Natural killer cell treated with Interleukin-12 subunit alpha and Interleukin-12 subunit beta and Interleukin-15 and Interleukin-18, amount 100 ng/mL, for 72 hours (primary cell): ENCODE measurements around the gene CLPTM1. TPM values are rescaled to one million over a fixed set of nuclear protein-coding genes. Genes with fewer than 3 reads are reported as not detected.
"Not testable (repeated sequence)": the region's sequence is repeated elsewhere in the genome, so short reads cannot be mapped to it uniquely, and the experiment has no call there.

ENCODE experiments used
- ATAC-seq, 2 donors: fragments of 150-1000 bp; cut with Tn5 transposase in 1 of 2; sonication (Bioruptor Pico), chemical (Tn5 transposase) in 1 of 2; 2 replicates each; pipeline ENCODE4 v1.10.0; 2021
- DNase-seq: peaks from one replicate; pipeline ENCODE4 v3.0.0; 2022; ENCODE audit warnings: low spot score
- H3K27ac Mint-ChIP-seq, 2 donors: 1 replicate in 1 of 2; 2 replicates in 1 of 2; pipeline ENCODE4 v1.8.0; 2022; ENCODE audit warnings: mixed read lengths in 2 of 2, mild to moderate bottlenecking in 1 of 2, moderate library complexity in 1 of 2
- H3K27me3 Mint-ChIP-seq, 2 donors: 1 replicate in 1 of 2; 2 replicates in 1 of 2; pipeline ENCODE4 v1.8.0; 2022; ENCODE audit warnings: mixed read lengths in 2 of 2
- H3K36me3 Mint-ChIP-seq: one replicate; pipeline ENCODE4 v1.8.0; 2022; ENCODE audit warnings: mixed read lengths
- H3K4me1 Mint-ChIP-seq, 2 donors: 1 replicate in 1 of 2; 2 replicates in 1 of 2; pipeline ENCODE4 v1.8.0; 2022; ENCODE audit warnings: low read depth in 2 of 2, mixed read lengths in 2 of 2, mild to moderate bottlenecking in 1 of 2
- H3K4me3 Mint-ChIP-seq: one replicate; pipeline ENCODE4 v1.8.0; 2022; ENCODE audit warnings: mixed read lengths
- H3K9me3 Mint-ChIP-seq: 2 replicates; pipeline ENCODE4 v1.8.0; 2022; ENCODE audit warnings: mixed read lengths
- total RNA-seq, 2 donors: library from RNA; stranded (reverse); gene quantifications; one replicate each; pipeline ENCODE4 v1.2.3, GENCODE V29; 2022

CLPTM1 gene
- 100 to 1,000 TPM in 1 of 2 donors, 10 to 100 TPM in 1; 90.9 to 116 TPM for total RNA-seq

- H3K4me1 Mint-ChIP-seq: peaks cover 41 to 46% of the 10 kb centered on the region in 2 donors
- no peaks in the 10 kb centered on the region for H3K27me3 Mint-ChIP-seq
- peak; percentile 96 to 98 for ATAC-seq
- no peaks in the 10 kb centered on the region for H3K9me3 Mint-ChIP-seq
- peak within 1 kb of the TSS; percentile 96 for H3K27ac Mint-ChIP-seq
- no peaks in the 10 kb centered on the region for H3K36me3 Mint-ChIP-seq
- peak within 1 kb of the TSS; percentile 97 for H3K4me3 Mint-ChIP-seq
- DNase-seq: peak; percentile 98
Measured at GRCh38 chr19:44954649-44955504, at the start of gene CLPTM1. Gene CLPTM1, plus strand, starts transcription at chr19:44955380. Its CDS starts 16 bp downstream, at chr19:44955396.

- ATAC-seq: no peak
- H3K27me3 Mint-ChIP-seq: peaks cover 8% of the 10 kb centered on the region in 2 donors
- peaks cover 4 to 6% of the 10 kb centered on the region in 2 donors for H3K4me1 Mint-ChIP-seq
- DNase-seq: no peak
- H3K9me3 Mint-ChIP-seq: no peaks in the 10 kb centered on the region
- H3K4me3 Mint-ChIP-seq: no peak within 1 kb of the TSS
- no peak within 1 kb of the TSS for H3K27ac Mint-ChIP-seq
- no peaks in the 10 kb centered on the region for H3K36me3 Mint-ChIP-seq
Measured at GRCh38 chr19:44905437-44906160, 49.6 kb upstream of the CLPTM1 start, which contains the start of gene APOE. Gene APOE, plus strand, starts transcription at chr19:44905796. Its CDS starts 829 bp downstream, at chr19:44906625.

- ATAC-seq (no peak), DNase-seq (no peak)
- no peak overlapping the region for H3K4me3 Mint-ChIP-seq
- no peaks in the 10 kb centered on the region for H3K36me3 Mint-ChIP-seq
- H3K4me1 Mint-ChIP-seq: peaks cover 4 to 6% of the 10 kb centered on the region in 2 donors
- no peak overlapping the region for H3K27ac Mint-ChIP-seq
- no peaks in the 10 kb centered on the region for H3K9me3 Mint-ChIP-seq
- H3K27me3 Mint-ChIP-seq: peaks cover 8 to 14% of the 10 kb centered on the region in 2 donors
Measured at GRCh38 chr19:44907613-44908012, 47.6 kb upstream of the CLPTM1 start.

GRCh38 chr19:44908074-44908835, 46.9 kb upstream of the CLPTM1 start:
- no peak overlapping the region for H3K27ac Mint-ChIP-seq
- DNase-seq (no peak), ATAC-seq (no peak)
- H3K9me3 Mint-ChIP-seq: no peaks in the 10 kb centered on the region
- peaks cover 8 to 16% of the 10 kb centered on the region in 2 donors for H3K27me3 Mint-ChIP-seq
- H3K36me3 Mint-ChIP-seq: no peaks in the 10 kb centered on the region
- H3K4me1 Mint-ChIP-seq: peaks cover 4 to 6% of the 10 kb centered on the region in 2 donors
- no peak overlapping the region for H3K4me3 Mint-ChIP-seq

- Mint-ChIP-seq H3K27me3 (peaks cover 14 to 18% of the 10 kb centered on the region in 2 donors), H3K4me1 (peaks cover 4 to 6% of the 10 kb centered on the region in 2 donors), H3K4me3 (no peak overlapping the region), H3K36me3 (no peaks in the 10 kb centered on the region), H3K9me3 (no peaks in the 10 kb centered on the region), H3K27ac (no peak overlapping the region)
- no peak for ATAC-seq
- no peak for DNase-seq
Measured at GRCh38 chr19:44908836-44909261, 46.3 kb upstream of the CLPTM1 start.

GRCh38 chr19:44909775-44910174, 45.4 kb upstream of the CLPTM1 start:
- Mint-ChIP-seq H3K4me3 (no peak overlapping the region), H3K9me3 (no peaks in the 10 kb centered on the region), H3K4me1 (peaks cover 7 to 11% of the 10 kb centered on the region in 2 donors), H3K36me3 (no peaks in the 10 kb centered on the region), H3K27me3 (peaks cover 20 to 22% of the 10 kb centered on the region in 2 donors), H3K27ac (no peak overlapping the region)
- no peak for DNase-seq
- no peak for ATAC-seq

GRCh38 chr19:44911896-44912295, 43.3 kb upstream of the CLPTM1 start:
- not testable (repeated sequence) for DNase-seq, H3K9me3 Mint-ChIP-seq, H3K4me1 Mint-ChIP-seq, H3K27ac Mint-ChIP-seq, ATAC-seq, H3K36me3 Mint-ChIP-seq, H3K4me3 Mint-ChIP-seq
- H3K27me3 Mint-ChIP-seq: peaks cover 12 to 15% of the 10 kb centered on the region in 2 donors

GRCh38 chr19:44912854-44913253, 42.3 kb upstream of the CLPTM1 start:
- no peak overlapping the region for H3K27ac Mint-ChIP-seq
- peaks cover 4 to 10% of the 10 kb centered on the region in 2 donors for H3K4me1 Mint-ChIP-seq

GRCh38 chr19:44913512-44914432, 41.4 kb upstream of the CLPTM1 start:
- H3K4me1 Mint-ChIP-seq, H3K9me3 Mint-ChIP-seq, H3K36me3 Mint-ChIP-seq, DNase-seq, ATAC-seq: not testable (repeated sequence)
- Mint-ChIP-seq H3K27ac (peak overlapping the region in 1 of 2 donors; percentile 81), H3K4me3 (peak overlapping the region; percentile 94), H3K27me3 (peaks cover 12 to 15% of the 10 kb centered on the region in 2 donors)

More at GRCh38 chr19:44912854-44913253, 42.3 kb upstream of the CLPTM1 start:
- H3K4me3 Mint-ChIP-seq: no peak overlapping the region
- H3K36me3 Mint-ChIP-seq: no peaks in the 10 kb centered on the region
- ATAC-seq (no peak), DNase-seq (no peak)
- peaks cover 12 to 15% of the 10 kb centered on the region in 2 donors for H3K27me3 Mint-ChIP-seq
- H3K9me3 Mint-ChIP-seq: no peaks in the 10 kb centered on the region

- H3K4me1 Mint-ChIP-seq, H3K9me3 Mint-ChIP-seq, H3K36me3 Mint-ChIP-seq: not testable (repeated sequence)
- Mint-ChIP-seq H3K4me3 (peak within 1 kb of the TSS; percentile 94), H3K27me3 (peaks cover 12 to 15% of the 10 kb centered on the region in 2 donors), H3K27ac (peak within 1 kb of the TSS; percentile 66 to 81)
- DNase-seq (peak; percentile 74), ATAC-seq (peak; percentile 96 to 98)
Measured at GRCh38 chr19:44914433-44915206, 40.6 kb upstream of the CLPTM1 start, which contains the start of gene APOC1. Gene APOC1, plus strand, starts transcription at chr19:44914608. Its CDS starts 284 bp downstream, at chr19:44914892.

- Mint-ChIP-seq H3K4me3 (no peak overlapping the region), H3K36me3 (no peaks in the 10 kb centered on the region), H3K4me1 (peaks cover 5 to 10% of the 10 kb centered on the region in 2 donors), H3K27ac (no peak overlapping the region), H3K9me3 (no peaks in the 10 kb centered on the region), H3K27me3 (peaks cover 8 to 16% of the 10 kb centered on the region in 2 donors)
- no peak for DNase-seq
- ATAC-seq: no peak
Measured at GRCh38 chr19:44924243-44924725, 30.9 kb upstream of the CLPTM1 start.
